GM12878 (cell line): ENCODE results near the gene TCF23. TPM values are rescaled to one million over a fixed set of nuclear protein-coding genes. Genes with fewer than 3 reads are reported as not detected.
A peak's percentile ranks its signal among the peaks of the same experiment; 100 is the strongest.

Experiments
- ATAC-seq: fragments of 200-7000 bp; cut with Tn5 transposase; 3 replicates; pipeline ENCODE4 v1.9.1; 2020; ENCODE audit warnings: mild to moderate bottlenecking, moderate library complexity
- Bru-seq: library from RNA; stranded (reverse); fragments of 400-500 nt; gene quantifications from one replicate; lab custom pipeline; 2021; lab: Mats Ljungman, UMichigan
- BruChase-seq, 2 experiments: library from RNA; stranded (reverse); fragments of 400-500 nt; gene quantifications; one replicate each; lab custom pipeline; 2021; lab: Mats Ljungman, UMichigan
- BruUV-seq: library from RNA; stranded (reverse); fragments of 400-500 nt; replicated peaks from 2 replicates; lab custom pipeline; 2021; lab: Mats Ljungman, UMichigan
- CTCF ChIA-PET: fragments of 300-600 bp; sonication (Branson Sonifier 250); formaldehyde crosslinking; extraction: SDS; loops from one replicate; lab custom pipeline; 2021; ENCODE audit warnings: inconsistent platforms; lab: Yijun Ruan, JAX
- POLR2A ChIA-PET: fragments of 350-600 bp; formaldehyde crosslinking; extraction: SDS; loops from one replicate; lab custom pipeline; 2021; ENCODE audit warnings: inconsistent platforms; lab: Charles Lee
- RAD21 ChIA-PET: fragments of 300-600 bp; sonication (Branson Sonifier 250); formaldehyde crosslinking; loops from one replicate; lab custom pipeline; 2023; ENCODE audit warnings: antibody characterized with exemption; ENCODE audit not compliant: unreplicated experiment; lab: Charles Lee
- SMC1A ChIA-PET: fragments of 300-600 bp; sonication (Branson Sonifier 250); formaldehyde crosslinking; loops from one replicate; lab custom pipeline; 2023; ENCODE audit not compliant: unreplicated experiment, uncharacterized antibody; lab: Charles Lee
- DNase-seq: peaks from one replicate; pipeline ENCODE4 v3.0.0-alpha.2; 2011; ENCODE audit warnings: low read depth, low spot score
- FAIRE-seq: peaks from 3 replicates; lab custom pipeline; 2011; peaks lifted over from hg19 to GRCh38; lab: Jason Lieb, UNC
- H2AFZ ChIP-seq: 2 replicates; pipeline ENCODE4 v1.6.0; 2011; ENCODE audit warnings: low read depth, low read length, control low read depth; ENCODE audit not compliant: control insufficient read depth
- H3K27ac ChIP-seq: 2 replicates; pipeline ENCODE4 v1.5.1; 2011; ENCODE audit warnings: control low read depth; ENCODE audit not compliant: control insufficient read depth, insufficient read depth
- H3K27me3 ChIP-seq, 2 experiments: replicated peaks in 1 of 2; 2 replicates each; pipeline versions ENCODE4 v1.6.0 to v1.6.1; 2011; ENCODE audit warnings: low read length in 1 of 2; ENCODE audit not compliant: control insufficient read depth in 2 of 2, insufficient read depth in 2 of 2
- H3K36me3 ChIP-seq, 2 experiments: 2 replicates each; pipeline ENCODE4 v1.5.1; 2011; ENCODE audit warnings: low read length in 1 of 2; ENCODE audit not compliant: control insufficient read depth in 2 of 2, insufficient read depth in 2 of 2
- H3K4me1 ChIP-seq: 2 replicates; pipeline ENCODE4 v1.6.1; 2011; ENCODE audit warnings: mild to moderate bottlenecking, low read length, moderate library complexity, mixed read lengths; ENCODE audit not compliant: control insufficient read depth, insufficient read depth
- H3K4me2 ChIP-seq: 2 replicates; pipeline ENCODE4 v1.6.0; 2011; ENCODE audit warnings: control low read depth; ENCODE audit not compliant: control insufficient read depth, insufficient read depth
- H3K4me3 ChIP-seq: fragments of 200-600 bp; sonication (generic); 2 replicates; pipeline ENCODE4 v1.5.1; 2016
- H3K79me2 ChIP-seq: 2 replicates; pipeline ENCODE4 v1.6.0; 2011; ENCODE audit warnings: low read length; ENCODE audit not compliant: control insufficient read depth, insufficient read depth
- H3K9ac ChIP-seq: 2 replicates; pipeline ENCODE4 v1.8.0; 2011; ENCODE audit warnings: low read length, control low read depth, mixed read lengths; ENCODE audit not compliant: control insufficient read depth, insufficient read depth
- H3K9me3 ChIP-seq: replicated peaks from 3 replicates; pipeline ENCODE4 v1.5.1; 2011; ENCODE audit warnings: mild to moderate bottlenecking, low read length; ENCODE audit not compliant: control insufficient read depth, insufficient read depth
- H4K20me1 ChIP-seq: 2 replicates; pipeline ENCODE4 v1.6.0; 2011; ENCODE audit not compliant: control insufficient read depth, insufficient read depth
- ATF3 ChIP-seq: IDR thresholded peaks from 2 replicates; pipeline ENCODE4 v1.6.1; 2011; ENCODE audit warnings: low read depth, mild to moderate bottlenecking, low read length, moderate library complexity, borderline replicate concordance; ENCODE audit errors: extremely low read depth
- BHLHE40 ChIP-seq, 2 experiments: fragments of 450-650 bp in 1 of 2; IDR thresholded peaks; 2 replicates each; pipeline ENCODE4 v1.6.1; 2011 to 2017; ENCODE audit warnings: low read depth in 2 of 2, borderline replicate concordance in 1 of 2, improper control_type of control experiment in 1 of 2, low read length in 1 of 2, mild to moderate bottlenecking in 1 of 2
- BRCA1 ChIP-seq: IDR thresholded peaks from 2 replicates; pipeline ENCODE4 v1.6.1; 2011; ENCODE audit warnings: low read depth, low read length, improper control_type of control experiment
- CBX5 ChIP-seq: sonication (generic); IDR thresholded peaks from 2 replicates; pipeline ENCODE4 v1.6.1; 2016; ENCODE audit warnings: low read depth, moderate library complexity, mild to moderate bottlenecking, inconsistent platforms
- EP300 ChIP-seq, 2 experiments: fragments of 150-350 bp in 1 of 2; IDR thresholded peaks; 2 replicates each; pipeline ENCODE4 v1.6.1; 2011 to 2012; ENCODE audit warnings: low read depth in 2 of 2, low read length in 2 of 2, borderline replicate concordance in 1 of 2, improper control_type of control experiment in 1 of 2, inconsistent platforms in 1 of 2; ENCODE audit not compliant: control insufficient read depth in 1 of 2
- HDAC6 ChIP-seq: fragments of 200-600 bp; sonication (generic); IDR thresholded peaks from one replicate; pipeline ENCODE4 v1.8.0; 2017; ENCODE audit warnings: antibody characterized with exemption; ENCODE audit not compliant: unreplicated experiment
- JUND ChIP-seq: IDR thresholded peaks from 2 replicates; pipeline ENCODE4 v1.6.1; 2012; ENCODE audit warnings: low read depth, mild to moderate bottlenecking, low read length, improper control_type of control experiment, moderate library complexity
- MTA2 ChIP-seq: fragments of 450-650 bp; IDR thresholded peaks from 2 replicates; pipeline ENCODE4 v1.6.1; 2016; ENCODE audit warnings: low read depth, mild to moderate bottlenecking, moderate library complexity
- MTA3 ChIP-seq: IDR thresholded peaks from 2 replicates; pipeline ENCODE4 v1.6.1; 2012; ENCODE audit warnings: low read length, inconsistent platforms, borderline replicate concordance
- NFXL1 ChIP-seq: fragments of 450-650 bp; IDR thresholded peaks from 2 replicates; pipeline ENCODE4 v1.6.1; 2017; ENCODE audit warnings: antibody characterized with exemption, mild to moderate bottlenecking, borderline replicate concordance
- PML ChIP-seq: IDR thresholded peaks from 2 replicates; pipeline ENCODE4 v1.6.1; 2012; ENCODE audit warnings: low read length, inconsistent platforms
- POLR2A ChIP-seq: IDR thresholded peaks from 2 replicates; pipeline ENCODE4 v1.6.1; 2011; ENCODE audit warnings: low read depth, mild to moderate bottlenecking, low read length
- RB1 ChIP-seq: fragments of 450-650 bp; formaldehyde crosslinking; IDR thresholded peaks from 2 replicates; pipeline ENCODE4 v1.6.1; 2017; ENCODE audit warnings: mild to moderate bottlenecking, borderline replicate concordance
- STAT3 ChIP-seq: IDR thresholded peaks from 2 replicates; pipeline ENCODE4 v1.6.1; 2011; ENCODE audit warnings: low read depth, low read length, improper control_type of control experiment
- TCF12 ChIP-seq: IDR thresholded peaks from 2 replicates; pipeline ENCODE4 v1.6.1; 2011; ENCODE audit warnings: low read depth, mild to moderate bottlenecking, low read length
- ZBTB33 ChIP-seq: fragments of 450-650 bp; IDR thresholded peaks from 2 replicates; pipeline ENCODE4 v1.6.1; 2017; ENCODE audit warnings: mild to moderate bottlenecking
- WGBS: methylation state at CpG from one replicate; pipeline ENCODE4 v1.1.6; 2016; ENCODE audit warnings: low lambda C conversion rate; ENCODE audit not compliant: insufficient replicate concordance, insufficient coverage; ENCODE audit errors: missing lambda C conversion rate; 5-methylcytosine and 5-hydroxymethylcytosine counted together
- in situ Hi-C: fragments of 300-500 bp; cut with MboI; formaldehyde crosslinking; loops from 9 replicates; pipeline ENCODE4 v1.14.3; 2018; ENCODE audit warnings: mixed read lengths
- intact Hi-C: fragments of 100-400 bp; cut with micrococcal nuclease; formaldehyde crosslinking; loops from one replicate; pipeline ENCODE4 v1.14.2; 2022; ENCODE audit not compliant: unreplicated experiment
- long read RNA-seq, 2 experiments: library from polyadenylated mRNA; unstranded; transcript quantifications; one replicate each; pipeline ENCODE4 v2.0.0, GENCODE V29; 2019 to 2020
- polyA minus RNA-seq, 3 experiments: library from RNA; depleted of rRNA, polyadenylated mRNA; stranded (reverse); fragments of >200 nt; gene quantifications; 2 replicates each; pipeline ENCODE4 v1.2.3, GENCODE V29; 2011
- polyA plus RNA-seq, 11 experiments: library from polyadenylated mRNA; depleted of rRNA in 4 of 11; unstranded in 6 of 11; stranded (reverse) in 5 of 11; fragments of >200 nt; fragmentation: Nextera tagmentation in 4 of 11; fragmentation: Illumina TruSeq in 1 of 11; extraction: Ambion mirVana in 4 of 11; extraction: Trizol in 1 of 11; gene quantifications; 1 replicate in 1 of 11; 2 replicates in 10 of 11; pipeline versions ENCODE4 v1.2.1 to v1.2.3, GENCODE V29; 2011 to 2016; ENCODE audit warnings: inconsistent platforms in 2 of 11, missing spikeins in 2 of 11, low read depth in 1 of 11
- total RNA-seq, 4 experiments: library from RNA; depleted of rRNA in 3 of 4; stranded (reverse); fragments of >200 nt in 3 of 4; fragmentation: Illumina TruSeq in 1 of 4; extraction: Trizol in 1 of 4; gene quantifications; 2 replicates each; pipeline versions ENCODE4 v1.2.1 to v1.2.3, GENCODE V29; 2013 to 2021

Gene TCF23
- total RNA-seq (2013; cell fraction: nucleolus; rRNA removed): not detected in 2 replicates
- total RNA-seq (2014; rRNA removed): not detected in 2 replicates
- not detected in 2 replicates for total RNA-seq (2014; rRNA removed; fragmentation: Illumina TruSeq; extraction: Trizol)
- total RNA-seq (2021): not detected in 2 replicates
- polyA plus RNA-seq (2011; ENCODE audit: low read depth): not detected
- not detected in 2 replicates for polyA plus RNA-seq (2011; rRNA removed)
- not detected in 2 replicates for polyA plus RNA-seq (2011; cell fraction: cytosol; rRNA removed)
- not detected in 2 replicates for polyA plus RNA-seq (2011; cell fraction: nucleus; rRNA removed)
- polyA plus RNA-seq (2012): not detected in 2 replicates
- polyA plus RNA-seq (2014; fragmentation: Illumina TruSeq; extraction: Trizol): not detected in 2 replicates
- polyA plus RNA-seq (2014; fragmentation: Nextera tagmentation; extraction: Ambion mirVana): not detected
- polyA plus RNA-seq (2014; rRNA removed): not detected in 2 replicates
- not detected for polyA plus RNA-seq (2016; fragmentation: Nextera tagmentation; extraction: Ambion mirVana)
- not detected in 2 replicates for polyA minus RNA-seq (2011; rRNA and poly(A)+ RNA removed)
- polyA minus RNA-seq (2011; cell fraction: cytosol; rRNA and poly(A)+ RNA removed): not detected in 2 replicates
- not detected in 2 replicates for polyA minus RNA-seq (2011; cell fraction: nucleus; rRNA and poly(A)+ RNA removed)
- Bru-seq, nascent RNA: not detected
- percentile 10 among the genes with signal in this experiment for BruChase-seq, experiment 1, labeled RNA remaining after a 6-hour chase
- not detected for BruChase-seq, experiment 2, labeled RNA remaining after a 2-hour chase
- long read RNA-seq, experiment 1: 0 reads
- long read RNA-seq, experiment 2: 0 reads

DNA sequence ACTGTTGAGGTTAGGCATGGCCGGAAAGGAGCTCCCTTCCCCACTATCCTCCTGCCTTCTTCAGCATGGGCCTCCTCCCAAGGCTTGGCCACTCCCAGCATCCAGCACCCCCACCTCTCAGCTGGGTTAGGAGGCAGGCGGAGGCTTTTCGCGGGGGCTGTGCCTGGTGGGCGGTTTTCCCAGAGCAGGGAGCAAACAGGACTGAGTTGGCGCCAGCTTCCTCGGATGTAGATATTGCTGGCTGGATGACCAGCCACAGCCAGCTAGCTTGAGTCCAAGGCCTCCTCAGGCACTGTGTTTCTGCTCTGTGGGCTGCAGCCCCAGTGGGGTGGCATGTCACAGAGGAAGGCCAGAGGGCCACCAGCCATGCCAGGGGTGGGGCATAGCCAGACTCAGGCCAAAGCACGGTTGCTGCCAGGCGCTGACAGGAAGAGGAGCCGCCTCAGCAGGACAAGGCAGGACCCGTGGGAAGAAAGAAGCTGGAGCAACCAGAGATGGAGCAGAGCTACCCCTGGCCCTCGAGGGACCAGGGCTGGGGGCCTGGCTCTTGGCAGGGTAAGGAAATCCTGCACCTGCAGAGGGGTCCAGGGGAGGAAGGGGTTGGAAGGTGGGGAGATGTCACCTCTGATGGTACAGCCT, at the start of gene TCF23:
TCF23 (plus strand) TSS at position 204 of the 639 bp plus-strand sequence; CDS start at position 334, 130 bp downstream.
- POLR2A ChIA-PET: interaction anchor here (0.5 kb wide), 1 partner anchor 14 kb away, joined by 3 read pairs; the partner anchor contains the start of gene PREB
- FAIRE-seq: no peak
- Histone ChIP-seq H3K36me3 (no peaks in the 10 kb centered on the region), H3K4me2 (no peak within 1 kb of the TSS), H3K27me3 (no peaks in the 10 kb centered on the region; a peak in 1 of 4 replicates), H3K4me3 (no peak within 1 kb of the TSS), H3K4me1 (no peaks in the 10 kb centered on the region), H2AFZ (no peak within 1 kb of the TSS), H3K9me3 (no peaks in the 10 kb centered on the region), H3K9ac (no peak within 1 kb of the TSS), H3K79me2 (no peaks in the 10 kb centered on the region), H4K20me1 (no peaks in the 10 kb centered on the region), H3K27ac (no peak within 1 kb of the TSS)
- TF ChIP-seq HDAC6 (no peak), STAT3 (no peak), ZBTB33 (no peak), MTA3 (no peak), BHLHE40 (IDR thresholded peaks at IDR 0.05; ENCODE audit: borderline replicate concordance in 1 of 2, low read depth in 2 of 2, low read length in 1 of 2) (no peak), TCF12 (no peak), PML (no peak), JUND (no peak), POLR2A (no peak), NFXL1 (no peak), EP300 (IDR thresholded peaks at IDR 0.05; ENCODE audit: borderline replicate concordance in 1 of 2, control insufficient read depth in 1 of 2, low read depth in 2 of 2, low read length in 2 of 2) (no peak), ATF3 (no peak), MTA2 (no peak), CBX5 (no peak), BRCA1 (no peak), RB1 (no peak)
- ATAC-seq: no peak
- no TSS peak for BruUV-seq
- SMC1A ChIA-PET: no interaction called here
- intact Hi-C loops: no loop called here
- DNase-seq: no peak
- RAD21 ChIA-PET: interaction anchor here (0.8 kb wide), 1 partner anchor 131 kb away, joined by 3 read pairs; no protein-coding TSS in a partner anchor
- WGBS: 72% methylated on average over 12 of the region's 12 CpGs
- CTCF ChIA-PET: interaction anchor here (1.5 kb wide), 1 partner anchor 19 kb away, joined by 4 read pairs; no protein-coding TSS in a partner anchor
- in situ Hi-C loops: no loop called here
